ENCODE measurements around the gene GNAZ.

GNAZ gene

DNA sequence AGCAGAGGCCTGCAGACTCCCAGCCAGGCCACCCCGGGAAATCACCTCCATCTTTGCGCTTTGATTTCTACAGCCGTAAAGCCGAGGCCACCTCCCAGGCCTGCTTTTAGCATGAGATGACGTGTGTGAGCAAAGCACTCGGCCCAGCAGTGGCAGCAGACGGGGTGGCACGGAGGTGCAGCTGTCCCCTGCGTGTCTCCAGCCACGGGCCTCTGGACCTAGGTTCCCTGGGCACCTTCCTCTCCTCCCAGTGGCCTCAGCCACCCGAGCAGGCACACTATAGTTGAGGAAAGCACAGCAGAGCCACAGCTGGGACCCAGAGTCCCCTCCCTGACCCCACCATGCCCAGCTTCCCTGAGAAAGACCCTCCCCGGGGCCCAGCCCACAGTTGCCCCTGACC, 15.9 kb downstream of the GNAZ start:
- H3F3A ChIP-seq (ENCODE audit: control insufficient read depth, insufficient read depth): no peaks in the 10 kb centered on the region
- no peak overlapping the region for H3K27ac ChIP-seq (ENCODE audit: low read depth, low read length)
- no peaks in the 10 kb centered on the region for H3K36me3 ChIP-seq (ENCODE audit: control insufficient read depth, low read length)
- no peaks in the 10 kb centered on the region for H3K27me3 ChIP-seq (ENCODE audit: control insufficient read depth, low read length)
- no peaks in the 10 kb centered on the region for H3K9me2 ChIP-seq (replicated peaks; ENCODE audit: control insufficient read depth, low read length)
- no peaks in the 10 kb centered on the region; the same call in 1 of the 2 replicates for H4K20me1 ChIP-seq (ENCODE audit: control insufficient read depth, insufficient read depth, low read depth, low read length)
- H3K79me2 ChIP-seq (ENCODE audit: control insufficient read depth, low read length): no peaks in the 10 kb centered on the region; the same call in 1 of the 2 replicates
- H3K4me1 ChIP-seq (ENCODE audit: control insufficient read depth, low read length): peaks cover 1% of the 10 kb centered on the region; the same call in 1 of the 2 replicates
- TF ChIP-seq, protein P1, sequence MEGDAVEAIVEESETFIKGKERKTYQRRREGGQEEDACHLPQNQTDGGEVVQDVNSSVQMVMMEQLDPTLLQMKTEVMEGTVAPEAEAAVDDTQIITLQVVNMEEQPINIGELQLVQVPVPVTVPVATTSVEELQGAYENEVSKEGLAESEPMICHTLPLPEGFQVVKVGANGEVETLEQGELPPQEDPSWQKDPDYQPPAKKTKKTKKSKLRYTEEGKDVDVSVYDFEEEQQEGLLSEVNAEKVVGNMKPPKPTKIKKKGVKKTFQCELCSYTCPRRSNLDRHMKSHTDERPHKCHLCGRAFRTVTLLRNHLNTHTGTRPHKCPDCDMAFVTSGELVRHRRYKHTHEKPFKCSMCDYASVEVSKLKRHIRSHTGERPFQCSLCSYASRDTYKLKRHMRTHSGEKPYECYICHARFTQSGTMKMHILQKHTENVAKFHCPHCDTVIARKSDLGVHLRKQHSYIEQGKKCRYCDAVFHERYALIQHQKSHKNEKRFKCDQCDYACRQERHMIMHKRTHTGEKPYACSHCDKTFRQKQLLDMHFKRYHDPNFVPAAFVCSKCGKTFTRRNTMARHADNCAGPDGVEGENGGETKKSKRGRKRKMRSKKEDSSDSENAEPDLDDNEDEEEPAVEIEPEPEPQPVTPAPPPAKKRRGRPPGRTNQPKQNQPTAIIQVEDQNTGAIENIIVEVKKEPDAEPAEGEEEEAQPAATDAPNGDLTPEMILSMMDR (IDR thresholded peaks at IDR 0.05; ENCODE audit: low read depth, low read length, poor library complexity, severe bottlenecking): no peak
- no peak for TF ChIP-seq EZH2phosphoT487 (IDR thresholded peaks at IDR 0.05; ENCODE audit: borderline replicate concordance, low read length)
- H3K4me3 ChIP-seq (ENCODE audit: low read length): no peak overlapping the region
- no peak overlapping the region for H3K4me2 ChIP-seq (ENCODE audit: low read length)
- no peaks in the 10 kb centered on the region for H3K9me3 ChIP-seq (ENCODE audit: control insufficient read depth, insufficient read depth, low read length)

- TF ChIP-seq, protein P1 (IDR thresholded peaks at IDR 0.05; ENCODE audit: low read depth, low read length, poor library complexity, severe bottlenecking): no peak
- no peak for TF ChIP-seq EZH2phosphoT487 (IDR thresholded peaks at IDR 0.05; ENCODE audit: borderline replicate concordance, low read length)
- Histone ChIP-seq H3K4me1 (ENCODE audit: control insufficient read depth, low read length) (no peaks in the 10 kb centered on the region), H3F3A (ENCODE audit: control insufficient read depth, insufficient read depth) (no peaks in the 10 kb centered on the region), H3K9me3 (ENCODE audit: control insufficient read depth, insufficient read depth, low read length) (no peaks in the 10 kb centered on the region), H3K4me3 (ENCODE audit: low read length) (no peak overlapping the region), H4K20me1 (ENCODE audit: control insufficient read depth, insufficient read depth, low read depth, low read length) (no peaks in the 10 kb centered on the region), H3K4me2 (ENCODE audit: low read length) (no peak overlapping the region), H3K27ac (ENCODE audit: low read depth, low read length) (no peak overlapping the region), H3K27me3 (ENCODE audit: control insufficient read depth, low read length) (no peaks in the 10 kb centered on the region), H3K36me3 (ENCODE audit: control insufficient read depth, low read length) (no peaks in the 10 kb centered on the region), H3K79me2 (ENCODE audit: control insufficient read depth, low read length) (no peaks in the 10 kb centered on the region), H3K9me2 (replicated peaks; ENCODE audit: control insufficient read depth, low read length) (no peaks in the 10 kb centered on the region)
Measured at GRCh38 chr22:23086787-23087186, 16.5 kb downstream of the GNAZ start.

DNA sequence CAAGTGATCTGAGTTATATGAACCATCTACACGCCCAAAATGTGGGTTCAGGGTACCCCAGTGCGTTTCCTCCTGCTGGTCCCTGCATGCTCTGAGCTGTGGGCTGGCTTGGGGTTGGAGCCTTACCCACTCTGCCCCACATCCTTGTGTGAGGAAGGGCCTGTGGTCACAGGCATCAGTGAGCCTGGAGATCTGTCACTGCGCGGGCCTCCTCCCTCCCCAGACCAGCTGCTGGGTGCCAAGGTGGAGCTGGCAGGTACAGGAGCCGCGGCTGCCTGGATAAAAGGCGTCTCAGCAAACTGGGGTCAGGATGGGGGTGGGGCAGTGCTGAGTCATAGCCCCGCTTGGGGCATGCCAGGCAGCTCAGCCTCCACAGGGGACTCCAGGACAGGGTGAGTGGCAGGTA, 17.9 kb downstream of the GNAZ start:
- no peaks in the 10 kb centered on the region for H3K36me3 ChIP-seq (ENCODE audit: control insufficient read depth, low read length)
- H3K4me2 ChIP-seq (ENCODE audit: low read length): no peak overlapping the region
- no peaks in the 10 kb centered on the region for H3K9me3 ChIP-seq (ENCODE audit: control insufficient read depth, insufficient read depth, low read length)
- H3K4me1 ChIP-seq (ENCODE audit: control insufficient read depth, low read length): no peaks in the 10 kb centered on the region
- no peak overlapping the region for H3K4me3 ChIP-seq (ENCODE audit: low read length)
- no peaks in the 10 kb centered on the region for H3K9me2 ChIP-seq (replicated peaks; ENCODE audit: control insufficient read depth, low read length)
- H4K20me1 ChIP-seq (ENCODE audit: control insufficient read depth, insufficient read depth, low read depth, low read length): peaks cover 2% of the 10 kb centered on the region; the same call in 1 of the 2 replicates
- TF ChIP-seq EZH2phosphoT487 (IDR thresholded peaks at IDR 0.05; ENCODE audit: borderline replicate concordance, low read length): no peak
- TF ChIP-seq, protein P1 (IDR thresholded peaks at IDR 0.05; ENCODE audit: low read depth, low read length, poor library complexity, severe bottlenecking): no peak
- H3F3A ChIP-seq (ENCODE audit: control insufficient read depth, insufficient read depth): no peaks in the 10 kb centered on the region
- no peak overlapping the region for H3K27ac ChIP-seq (ENCODE audit: low read depth, low read length)
- no peaks in the 10 kb centered on the region for H3K79me2 ChIP-seq (ENCODE audit: control insufficient read depth, low read length)
- H3K27me3 ChIP-seq (ENCODE audit: control insufficient read depth, low read length): no peaks in the 10 kb centered on the region
